Muscle of arm (tissue), 12 donors: ENCODE data around the gene RAB40B. TPM values are rescaled to one million over a fixed set of nuclear protein-coding genes. Genes with fewer than 3 reads are reported as not detected.

Experiments
- DNase-seq: peaks from one replicate; pipeline ENCODE4 v3.0.0-alpha.2; 2013
- polyA plus RNA-seq, 12 donors: library from polyadenylated mRNA; unstranded; fragments of 120-200 nt; gene quantifications; one replicate each; pipeline ENCODE4 v1.2.1, GENCODE V29; 2013; ENCODE audit not compliant: insufficient read length in 12 of 12

RAB40B gene
- polyA plus RNA-seq, 12 donors: 31.8 to 75.0 (median 41.8) TPM; not detected in 1

- no peak for DNase-seq
Observed at GRCh38 chr17:82630212-82630611, 68.3 kb downstream of the RAB40B start.

GRCh38 chr17:82629748-82630147 is 68.8 kb downstream of the RAB40B start:
- DNase-seq: no peak

- no peak for DNase-seq
Observed at GRCh38 chr17:82627405-82627804, 71.1 kb downstream of the RAB40B start.

- no peak for DNase-seq
Observed at GRCh38 chr17:82623707-82624106, 74.8 kb downstream of the RAB40B start.

- no peak for DNase-seq
Observed at GRCh38 chr17:82619641-82620040, 78.9 kb downstream of the RAB40B start.

GRCh38 chr17:82619211-82619610 is 79.3 kb downstream of the RAB40B start:
- DNase-seq: no peak

GRCh38 chr17:82616021-82616711 is 82.3 kb downstream of the RAB40B start:
- DNase-seq: no peak

- no peak for DNase-seq
Observed at GRCh38 chr17:82615084-82616020, 83.1 kb downstream of the RAB40B start.

GRCh38 chr17:82614095-82614631 is 84.3 kb downstream of the RAB40B start:
- DNase-seq: no peak

- DNase-seq: no peak
Observed at GRCh38 chr17:82613283-82614094, 85.0 kb downstream of the RAB40B start.

GRCh38 chr17:82611140-82612058 is 87.1 kb downstream of the RAB40B start:
- no peak for DNase-seq

- DNase-seq: no peak
Observed at GRCh38 chr17:82609655-82610054, 88.8 kb downstream of the RAB40B start.

GRCh38 chr17:82608816-82609215 is 89.7 kb downstream of the RAB40B start:
- no peak for DNase-seq

- DNase-seq: no peak
Observed at GRCh38 chr17:82605939-82606600, 92.4 kb downstream of the RAB40B start.

Other genes starting within 250 kb of the RAB40B start
- 100 to 1,000 TPM in 1 of 12 donors, 10 to 100 TPM in 10, not detected in 1; 25.9 to 149 (median 30.6) TPM for gene CYBC1, start 247.9 kb downstream of the RAB40B start, polyA plus RNA-seq
- 10 to 100 TPM in 11 of 12 donors, not detected in 1; 35.0 to 81.2 (median 66.0) TPM for gene NARF, start 240.0 kb downstream of the RAB40B start, polyA plus RNA-seq
- gene FOXK2, start 179.0 kb downstream of the RAB40B start, polyA plus RNA-seq: 10 to 100 TPM in 11 of 12 donors, not detected in 1; 33.6 to 62.0 (median 41.4) TPM
- gene WDR45B, start 50.3 kb downstream of the RAB40B start, polyA plus RNA-seq: 10 to 100 TPM in 11 of 12 donors, not detected in 1; 51.4 to 91.2 (median 58.0) TPM
- gene FN3KRP, start 18.0 kb upstream of the RAB40B start, polyA plus RNA-seq: 10 to 100 TPM in 11 of 12 donors, not detected in 1; 19.6 to 38.5 (median 32.7) TPM
- gene FN3K, start 36.9 kb upstream of the RAB40B start, polyA plus RNA-seq: 10 to 100 TPM in 10 of 12 donors, 1 to 10 TPM in 1, not detected in 1; 9.9 to 22.2 (median 15.5) TPM
- 10 to 100 TPM in 11 of 12 donors, not detected in 1; 47.5 to 79.6 (median 55.9) TPM for gene TBCD, start 53.4 kb upstream of the RAB40B start, polyA plus RNA-seq
- gene ZNF750, start 141.3 kb upstream of the RAB40B start, polyA plus RNA-seq: 10 to 100 TPM in 2 of 12 donors, 1 to 10 TPM in 1, under 1 TPM in 7, not detected in 2; 0.10 to 38.6 (median 0.24) TPM